ENCODE measurements around the gene LEAP2. TPM values are rescaled to one million over a fixed set of nuclear protein-coding genes. Genes with fewer than 3 reads are reported as not detected.

Gene LEAP2
- total RNA-seq, 1 experiment from 2014 or later, result not detected

- in situ Hi-C loops (cut with HindIII; ENCODE audit: low sequenced_read_pairs), result no loop called here
- no peak for DNase-seq (ENCODE audit: low spot score)
These were observed 1.8 kb upstream of the LEAP2 start for GRCh38 chr5:132871459-132872284.

- no peak for DNase-seq (ENCODE audit: low spot score)
- in situ Hi-C loops (cut with HindIII; ENCODE audit: low sequenced_read_pairs), result no loop called here
These were observed 715 bp upstream of the LEAP2 start for GRCh38 chr5:132872788-132873118.

DNA sequence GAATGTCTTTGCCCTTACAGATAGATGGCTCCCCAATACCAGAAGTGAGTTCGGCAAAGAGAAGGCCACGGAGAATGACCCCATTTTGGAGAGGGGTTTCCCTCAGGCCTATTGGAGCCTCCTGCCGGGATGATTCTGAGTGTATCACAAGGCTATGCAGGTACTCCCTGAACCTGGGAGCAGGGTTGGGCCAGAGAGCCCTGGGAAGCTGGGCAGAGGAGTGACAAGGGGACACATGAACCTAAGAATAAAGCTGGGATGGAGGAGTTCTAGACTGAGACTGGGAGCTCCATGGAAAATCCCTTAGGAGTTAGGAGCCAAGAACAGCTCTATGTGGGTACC is 433 bp downstream of the LEAP2 start:
- in situ Hi-C loops (cut with HindIII; ENCODE audit: low sequenced_read_pairs), result no loop called here
- no peak for DNase-seq (ENCODE audit: low spot score)

- in situ Hi-C loops (cut with HindIII; ENCODE audit: low sequenced_read_pairs), result no loop called here
- no peak for DNase-seq (ENCODE audit: low spot score)
These were observed 2.7 kb downstream of the LEAP2 start for GRCh38 chr5:132876020-132876759.

DNA sequence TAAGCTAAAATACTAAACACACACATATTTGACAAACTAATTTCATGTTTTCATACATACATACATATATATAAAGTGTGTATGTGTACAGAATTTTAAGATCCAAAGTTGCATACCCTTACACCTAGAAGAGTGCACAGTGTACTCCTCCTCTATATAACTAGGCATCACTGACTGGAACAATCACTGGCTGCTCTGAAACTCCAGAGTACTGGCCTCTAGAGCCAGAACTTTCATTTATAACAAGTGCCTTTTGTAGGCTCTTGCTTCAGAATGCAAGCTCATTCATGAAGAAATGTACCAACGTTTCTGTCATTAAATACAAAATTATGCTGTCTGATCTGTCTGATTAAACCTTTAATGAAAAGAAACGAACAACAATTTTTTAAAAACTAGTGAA is 4.0 kb downstream of the LEAP2 start:
- no peak for DNase-seq (ENCODE audit: low spot score)
- in situ Hi-C loops (cut with HindIII; ENCODE audit: low sequenced_read_pairs), result no loop called here

GRCh38 chr5:132877938-132878337 is 4.5 kb downstream of the LEAP2 start:
- in situ Hi-C loops (cut with HindIII; ENCODE audit: low sequenced_read_pairs), result no loop called here
- peak; percentile 14 for DNase-seq (ENCODE audit: low spot score)

- peak; percentile 84 for DNase-seq (ENCODE audit: low spot score)
- in situ Hi-C loops (cut with HindIII; ENCODE audit: low sequenced_read_pairs), result no loop called here
These were observed 9.9 kb downstream of the LEAP2 start for GRCh38 chr5:132883261-132883834.

GRCh38 chr5:132884548-132884947 is 11.1 kb downstream of the LEAP2 start:
- DNase-seq (ENCODE audit: low spot score), result no peak

GRCh38 chr5:132886064-132886823 is 12.8 kb downstream of the LEAP2 start:
- in situ Hi-C loops (cut with HindIII; ENCODE audit: low sequenced_read_pairs), result no loop called here
- no peak for DNase-seq (ENCODE audit: low spot score)

More at GRCh38 chr5:132884548-132884947, 11.1 kb downstream of the LEAP2 start:
- in situ Hi-C loops (cut with HindIII; ENCODE audit: low sequenced_read_pairs), result no loop called here

- in situ Hi-C loops (cut with HindIII; ENCODE audit: low sequenced_read_pairs), result no loop called here
- no peak for DNase-seq (ENCODE audit: low spot score)
These were observed 13.8 kb downstream of the LEAP2 start for GRCh38 chr5:132887283-132887682.

DNA sequence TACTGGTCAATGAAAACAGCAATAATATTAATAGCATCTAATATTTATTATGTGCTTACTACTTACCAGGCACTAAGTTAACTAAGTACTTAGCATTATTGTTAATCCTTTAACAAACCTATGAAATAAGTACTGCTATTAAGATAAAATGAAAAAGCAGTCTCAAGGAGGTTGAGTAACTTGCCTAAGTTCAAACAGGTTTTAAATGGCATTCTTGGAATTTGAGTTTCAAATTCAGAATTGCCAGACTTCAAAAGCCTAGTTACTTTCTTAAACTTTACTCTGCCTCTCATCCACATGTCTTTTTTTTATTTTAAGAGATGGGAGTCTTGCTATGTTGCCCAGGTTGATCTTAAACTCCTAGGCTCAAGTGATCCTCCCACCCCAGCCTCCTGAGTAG is 16.0 kb downstream of the LEAP2 start:
- no peak for DNase-seq (ENCODE audit: low spot score)
- in situ Hi-C loops (cut with HindIII; ENCODE audit: low sequenced_read_pairs), result no loop called here

DNA sequence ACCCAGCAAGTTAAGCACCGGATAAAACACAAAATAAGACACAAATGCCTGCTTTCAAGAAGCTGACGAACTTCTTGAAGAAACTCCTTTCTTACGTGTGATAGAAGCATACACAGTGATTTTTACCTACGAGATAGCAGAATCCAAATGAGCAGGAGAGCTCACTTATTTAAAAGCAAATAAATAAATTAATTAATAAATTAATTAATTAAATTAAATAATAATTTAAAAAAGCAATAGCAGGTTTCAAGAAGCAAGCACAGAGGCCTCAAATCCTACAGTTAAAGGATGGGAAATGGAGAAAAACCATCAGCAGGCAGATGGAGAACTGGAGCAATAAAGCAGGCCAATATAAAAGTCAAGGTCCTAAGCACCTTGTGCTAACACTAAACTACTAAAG is 17.3 kb downstream of the LEAP2 start:
- in situ Hi-C loops (cut with HindIII; ENCODE audit: low sequenced_read_pairs), result no loop called here
- DNase-seq (ENCODE audit: low spot score), result no peak

- DNase-seq (ENCODE audit: low spot score), result no peak
- in situ Hi-C loops (cut with HindIII; ENCODE audit: low sequenced_read_pairs), result no loop called here
These were observed 22.3 kb downstream of the LEAP2 start for GRCh38 chr5:132895719-132896305.

DNA sequence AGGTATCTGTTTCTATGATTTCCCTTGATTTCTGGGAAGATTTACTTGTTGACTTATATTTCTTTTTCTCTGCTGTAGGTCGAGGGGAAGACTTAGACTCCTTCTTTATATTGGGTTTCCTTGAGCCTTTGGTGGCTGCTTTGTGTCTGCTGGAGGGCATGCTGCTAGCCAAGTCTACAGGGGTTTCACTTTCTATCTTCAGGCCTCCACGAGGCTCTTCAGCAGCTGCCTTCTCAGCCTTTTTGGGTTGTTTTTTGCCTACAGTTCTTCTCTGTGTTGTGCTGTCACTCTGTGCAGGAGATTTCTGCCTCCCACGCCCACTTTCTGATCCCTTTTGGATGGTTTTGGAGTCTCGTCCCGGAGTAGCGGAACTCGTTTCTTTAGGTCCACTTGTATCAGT is 23.2 kb downstream of the LEAP2 start:
- no peak for DNase-seq (ENCODE audit: low spot score)
- in situ Hi-C loops (cut with HindIII; ENCODE audit: low sequenced_read_pairs), result no loop called here

- in situ Hi-C loops (cut with HindIII; ENCODE audit: low sequenced_read_pairs), result no loop called here
- DNase-seq (ENCODE audit: low spot score), result no peak
These were observed 24.6 kb downstream of the LEAP2 start for GRCh38 chr5:132898094-132898493.

DNA sequence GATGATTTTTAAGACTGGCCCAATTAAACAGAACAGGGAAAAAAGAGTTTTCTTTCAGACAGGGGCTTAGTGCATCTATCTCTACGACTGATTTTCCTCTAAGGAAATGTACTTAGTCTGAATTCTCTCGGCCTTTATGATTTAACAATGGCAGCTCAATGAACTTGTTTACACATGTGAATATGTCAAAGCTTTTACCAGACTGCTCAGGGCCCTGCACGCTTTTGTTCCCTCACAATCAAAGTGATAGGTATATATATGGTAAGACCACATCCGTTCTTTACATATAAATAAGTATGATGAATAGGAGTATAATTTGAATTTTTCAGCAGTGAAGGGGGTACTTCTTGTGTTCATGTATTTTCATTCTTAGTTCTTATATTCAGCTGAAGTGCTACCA is 27.6 kb downstream of the LEAP2 start:
- DNase-seq (ENCODE audit: low spot score), result no peak
- in situ Hi-C loops (cut with HindIII; ENCODE audit: low sequenced_read_pairs), result no loop called here

DNA sequence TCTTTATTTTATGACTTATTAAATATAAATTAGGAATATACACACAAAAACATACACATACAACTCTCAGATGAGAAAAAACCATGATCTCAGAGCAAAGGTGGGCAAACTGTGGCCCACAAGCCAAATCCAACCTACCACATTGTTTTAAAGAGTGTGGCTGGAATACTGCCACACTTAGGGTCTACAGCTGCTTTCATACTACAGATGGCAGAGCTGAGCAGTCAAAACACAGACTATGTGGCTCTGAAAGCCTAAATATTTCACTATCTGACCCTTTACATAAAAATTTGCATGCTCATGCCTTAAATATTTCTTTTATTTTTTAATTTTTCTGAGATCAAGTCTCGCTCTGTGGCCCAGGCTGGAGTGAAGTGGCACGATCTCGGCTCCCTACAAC is 28.3 kb downstream of the LEAP2 start:
- DNase-seq (ENCODE audit: low spot score), result no peak
- in situ Hi-C loops (cut with HindIII; ENCODE audit: low sequenced_read_pairs), result no loop called here

- in situ Hi-C loops (cut with HindIII; ENCODE audit: low sequenced_read_pairs), result no loop called here
- no peak for DNase-seq (ENCODE audit: low spot score)
These were observed 32.5 kb downstream of the LEAP2 start for GRCh38 chr5:132905938-132906337.

- DNase-seq (ENCODE audit: low spot score), result no peak
- in situ Hi-C loops (cut with HindIII; ENCODE audit: low sequenced_read_pairs), result no loop called here
These were observed 33.7 kb downstream of the LEAP2 start for GRCh38 chr5:132907161-132907560.

Data from G401 (cell line).